Measurements from ENCODE around the gene SURF2.

Gene SURF2

GRCh38 chr9:133353548-133353947 is 2.8 kb upstream of the SURF2 start:
- no peak for DNase-seq (ENCODE audit: low read depth in 2 of 2, low spot score in 1 of 2)

DNA sequence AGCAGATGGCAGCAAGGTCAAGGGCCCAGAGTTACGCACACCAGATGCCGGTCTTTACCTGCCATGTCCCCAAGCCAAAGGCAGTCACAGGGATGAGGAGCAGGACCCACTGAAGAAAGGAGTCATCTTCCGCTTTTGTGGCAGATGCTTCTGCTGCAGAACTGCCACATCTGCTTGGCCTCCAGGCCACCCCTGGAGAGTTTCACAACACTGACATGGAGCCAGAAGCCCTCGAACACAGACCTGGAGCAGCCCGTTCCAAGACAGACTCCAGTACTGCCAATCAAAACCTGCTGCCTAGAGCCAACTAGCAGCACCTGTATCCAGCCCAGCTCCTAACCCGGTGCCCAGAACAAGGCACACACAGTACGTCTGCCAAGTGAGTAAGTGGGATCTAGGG is 1.6 kb upstream of the SURF2 start:
- DNase-seq (ENCODE audit: low read depth in 2 of 2, low spot score in 1 of 2), result no peak

DNA sequence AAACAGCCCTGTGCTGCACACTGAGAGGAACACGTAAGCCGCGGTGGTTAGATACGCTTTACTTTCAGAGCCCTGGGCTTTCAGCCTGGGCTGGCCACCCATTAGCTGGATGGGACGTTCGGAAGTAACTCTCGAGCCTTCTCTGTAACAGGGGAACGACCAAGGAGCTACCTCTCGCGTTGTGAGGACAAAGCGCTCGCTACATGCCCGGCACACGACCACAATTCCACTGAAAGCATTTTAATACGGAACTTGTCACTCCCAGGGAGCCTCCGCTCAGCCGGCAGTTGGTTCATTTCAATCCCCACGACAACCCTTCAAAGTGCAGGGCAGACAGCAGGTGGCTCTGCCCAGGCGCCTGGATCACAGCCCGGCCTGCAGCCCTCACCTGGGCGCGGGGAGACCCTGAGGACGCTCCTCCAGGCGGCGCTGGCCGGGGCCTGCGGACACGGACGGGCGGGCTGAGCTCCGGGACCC is 431 bp upstream of the SURF2 start:
- no peak for DNase-seq (ENCODE audit: low read depth in 2 of 2, low spot score in 1 of 2)

DNA sequence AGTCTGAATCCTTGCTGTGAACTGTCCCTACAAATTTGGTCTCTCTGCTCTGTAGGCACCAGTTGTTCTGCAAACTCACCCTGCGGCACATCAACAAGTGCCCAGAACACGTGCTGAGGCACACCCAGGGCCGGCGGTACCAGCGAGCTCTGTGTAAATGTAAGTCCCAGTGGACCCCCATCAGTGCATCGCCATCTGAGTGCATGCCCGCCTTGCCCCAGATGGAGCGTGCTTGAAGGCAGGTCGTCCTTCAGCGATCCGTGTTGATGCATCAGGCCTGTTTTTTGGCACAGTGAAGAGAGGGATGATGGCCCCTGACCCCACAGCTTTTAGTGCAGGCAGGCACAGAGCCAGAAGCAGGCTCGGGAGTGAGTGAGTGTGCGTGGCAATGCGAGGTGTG is 1.3 kb downstream of the SURF2 start:
- no peak for DNase-seq (ENCODE audit: low read depth in 2 of 2, low spot score in 1 of 2)

DNA sequence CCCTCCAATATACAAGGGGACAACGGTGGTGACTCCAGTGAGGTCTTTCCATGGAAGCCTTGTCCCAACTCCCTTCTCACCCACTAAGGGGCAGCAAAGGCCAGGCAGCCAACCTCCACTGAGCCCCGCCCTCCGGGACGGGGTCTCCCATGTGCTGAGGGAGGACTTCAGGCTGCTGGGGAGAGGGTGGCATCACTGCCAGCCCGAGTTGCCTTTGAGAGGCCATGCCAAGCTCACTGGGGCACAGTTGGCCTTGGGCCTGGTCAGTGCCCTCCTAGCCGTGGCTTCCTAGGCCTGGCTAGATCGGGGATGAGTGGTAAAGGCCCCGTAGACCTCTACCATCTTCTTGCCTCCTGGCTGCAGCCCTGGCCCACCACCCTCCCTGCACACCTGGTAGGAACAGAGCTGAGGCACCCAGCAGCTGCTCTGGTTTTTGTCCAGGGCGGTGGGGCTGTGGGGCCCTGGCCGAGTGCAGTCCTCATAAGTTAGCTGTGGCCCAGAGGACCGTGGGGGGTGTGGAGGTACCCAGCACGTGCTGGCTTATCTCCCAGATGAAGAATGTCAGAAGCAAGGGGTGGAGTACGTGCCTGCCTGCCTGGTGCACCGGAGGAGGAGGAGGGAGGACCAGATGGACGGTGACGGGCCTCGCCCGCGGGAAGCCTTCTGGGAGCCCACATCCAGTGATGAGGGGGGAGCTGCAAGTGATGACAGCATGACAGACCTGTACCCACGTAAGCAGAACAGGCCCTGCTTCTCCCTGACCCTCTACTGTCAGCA is 3.2 kb downstream of the SURF2 start:
- no peak for DNase-seq (ENCODE audit: low read depth in 2 of 2, low spot score in 1 of 2)

GRCh38 chr9:133360400-133361393 is 4.3 kb downstream of the SURF2 start:
- DNase-seq (ENCODE audit: low read depth in 2 of 2, low spot score in 1 of 2), result no peak

DNA sequence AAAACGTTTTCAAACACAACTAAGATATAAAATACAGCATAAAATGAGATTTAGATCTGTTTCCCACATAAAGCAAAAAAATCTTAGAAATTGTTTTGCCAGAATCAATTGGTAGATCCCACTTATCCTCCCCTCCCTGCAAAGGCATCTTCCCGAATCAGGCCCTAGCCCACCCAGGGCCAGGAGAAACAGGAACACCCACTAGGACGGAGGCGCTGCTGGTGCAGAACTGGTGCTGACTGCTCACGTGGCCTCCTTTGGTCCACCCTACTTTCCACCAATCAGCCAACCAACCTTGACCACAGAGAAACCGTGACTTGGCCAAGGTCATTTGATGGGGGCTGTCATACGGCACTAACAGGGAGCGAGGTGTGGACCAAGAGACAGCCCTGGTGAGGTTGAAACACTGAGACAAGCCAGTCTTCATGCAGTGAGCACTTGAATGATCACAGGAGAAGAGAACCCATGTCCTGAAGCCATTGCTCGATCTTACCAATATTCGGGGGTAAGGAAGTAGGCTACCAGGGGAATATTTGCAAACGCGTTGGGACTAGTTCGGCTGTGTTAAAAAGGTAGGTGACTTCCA is 5.2 kb downstream of the SURF2 start:
- no peak for DNase-seq (ENCODE audit: low read depth in 2 of 2, low spot score in 1 of 2)

DNA sequence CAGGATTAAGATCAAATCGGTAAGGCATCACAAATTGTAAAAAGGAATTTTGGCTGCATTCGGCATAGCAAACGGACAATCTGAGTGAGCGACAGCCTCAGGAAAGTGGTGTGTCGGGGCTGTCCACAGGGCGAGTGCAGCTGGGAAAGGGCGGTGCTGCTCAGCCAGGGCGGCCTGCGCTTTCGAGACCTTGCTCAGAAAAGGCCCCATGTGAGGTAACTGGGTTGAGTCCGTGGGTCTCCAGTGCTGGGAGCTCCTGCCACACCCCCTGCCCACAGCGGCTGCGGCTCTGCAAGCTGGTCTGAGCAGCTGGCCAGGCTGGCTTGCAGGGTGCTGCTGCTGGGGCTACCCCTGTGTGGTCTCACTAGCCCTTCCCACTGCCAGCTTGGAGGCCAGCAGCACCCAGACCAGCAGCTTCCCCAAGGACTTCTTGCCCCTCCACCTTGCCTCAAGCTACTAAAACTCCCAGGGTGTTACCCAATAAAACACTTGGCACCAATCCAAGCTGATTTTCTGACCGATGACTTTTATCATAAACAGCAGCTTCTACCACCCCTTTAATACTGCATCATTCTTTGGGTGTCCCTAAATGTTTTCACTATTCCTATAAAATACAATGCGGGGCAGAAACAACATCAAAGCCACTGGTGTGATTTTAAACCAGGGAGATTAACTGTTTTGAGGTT is 6.2 kb downstream of the SURF2 start:
- DNase-seq (ENCODE audit: low read depth in 2 of 2, low spot score in 1 of 2), result no peak

- no peak for DNase-seq (ENCODE audit: low read depth in 2 of 2, low spot score in 1 of 2)
These were observed 10.1 kb downstream of the SURF2 start for GRCh38 chr9:133366435-133366834.

- no peak for DNase-seq (ENCODE audit: low read depth in 2 of 2, low spot score in 1 of 2)
These were observed 10.9 kb downstream of the SURF2 start for GRCh38 chr9:133367221-133367620.

- DNase-seq (ENCODE audit: low read depth in 2 of 2, low spot score in 1 of 2), result no peak
These were observed 11.4 kb downstream of the SURF2 start for GRCh38 chr9:133367778-133368177.

DNA sequence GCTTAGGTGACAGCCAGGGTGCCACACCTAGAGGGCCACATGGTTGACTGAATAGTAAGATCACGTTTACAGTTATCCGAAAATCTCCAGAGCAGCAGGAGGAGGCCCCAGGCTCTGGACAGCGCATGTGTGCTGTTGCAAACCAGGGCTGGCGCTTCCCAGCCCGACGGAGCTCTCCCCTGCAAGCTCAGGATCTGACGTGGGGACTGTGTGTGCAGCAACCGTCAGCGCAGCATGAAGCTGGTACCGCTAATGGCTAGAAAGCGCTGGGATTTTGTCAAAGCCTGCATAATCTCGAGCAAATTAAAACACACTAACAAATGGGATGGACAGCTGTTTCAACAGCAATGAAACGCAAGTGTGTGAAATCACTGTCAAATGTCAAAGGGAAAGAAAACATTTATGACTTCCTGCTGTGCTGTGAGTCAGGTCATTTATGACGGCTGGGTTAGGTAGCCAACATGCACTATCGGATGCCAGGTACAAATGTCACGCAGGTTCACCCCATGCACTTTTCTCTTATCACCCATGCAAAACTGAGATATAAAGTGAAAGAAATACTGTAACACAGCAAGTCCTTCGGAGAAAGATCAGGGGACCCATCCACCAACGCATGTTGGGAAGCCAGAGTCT is 12.0 kb downstream of the SURF2 start:
- DNase-seq (ENCODE audit: low read depth in 2 of 2, low spot score in 1 of 2), result no peak

GRCh38 chr9:133369422-133369821 is 13.1 kb downstream of the SURF2 start:
- DNase-seq (ENCODE audit: low read depth in 2 of 2, low spot score in 1 of 2), result no peak

GRCh38 chr9:133369933-133370332 is 13.6 kb downstream of the SURF2 start:
- DNase-seq (ENCODE audit: low read depth in 2 of 2, low spot score in 1 of 2), result no peak

- DNase-seq (ENCODE audit: low read depth in 2 of 2, low spot score in 1 of 2), result no peak
These were observed 14.3 kb downstream of the SURF2 start for GRCh38 chr9:133370685-133371084.

GRCh38 chr9:133371261-133371711 is 14.9 kb downstream of the SURF2 start:
- peak in 1 of 2 donors; percentile 33 for DNase-seq (ENCODE audit: low read depth in 2 of 2, low spot score in 1 of 2)

- no peak for DNase-seq (ENCODE audit: low read depth in 2 of 2, low spot score in 1 of 2)
These were observed 15.8 kb downstream of the SURF2 start for GRCh38 chr9:133372144-133372543.

DNA sequence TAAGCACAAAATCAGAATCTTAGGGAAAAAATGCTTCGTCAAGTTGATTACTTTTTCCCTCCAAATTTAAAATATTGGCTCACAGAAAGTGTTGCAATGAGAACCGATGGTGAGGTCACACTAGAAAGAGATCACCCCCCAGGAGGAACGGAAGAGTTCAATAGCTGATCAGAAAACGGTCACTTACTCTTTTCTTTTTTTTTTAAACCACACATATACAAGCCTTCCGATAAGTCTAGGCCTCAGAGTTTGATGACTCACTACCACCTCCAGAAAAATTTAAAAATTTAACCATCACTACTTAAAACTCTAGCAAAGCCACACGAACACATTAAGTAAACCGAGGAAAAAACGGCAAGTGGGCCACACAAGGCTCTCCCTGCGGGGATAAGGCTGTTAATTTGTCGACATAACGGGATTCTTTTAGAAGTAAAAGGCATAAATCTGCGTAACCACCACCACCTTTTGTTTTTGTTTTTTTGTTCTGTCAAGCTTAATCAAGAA is 18.3 kb downstream of the SURF2 start:
- no peak for DNase-seq (ENCODE audit: low read depth in 2 of 2, low spot score in 1 of 2)

DNA sequence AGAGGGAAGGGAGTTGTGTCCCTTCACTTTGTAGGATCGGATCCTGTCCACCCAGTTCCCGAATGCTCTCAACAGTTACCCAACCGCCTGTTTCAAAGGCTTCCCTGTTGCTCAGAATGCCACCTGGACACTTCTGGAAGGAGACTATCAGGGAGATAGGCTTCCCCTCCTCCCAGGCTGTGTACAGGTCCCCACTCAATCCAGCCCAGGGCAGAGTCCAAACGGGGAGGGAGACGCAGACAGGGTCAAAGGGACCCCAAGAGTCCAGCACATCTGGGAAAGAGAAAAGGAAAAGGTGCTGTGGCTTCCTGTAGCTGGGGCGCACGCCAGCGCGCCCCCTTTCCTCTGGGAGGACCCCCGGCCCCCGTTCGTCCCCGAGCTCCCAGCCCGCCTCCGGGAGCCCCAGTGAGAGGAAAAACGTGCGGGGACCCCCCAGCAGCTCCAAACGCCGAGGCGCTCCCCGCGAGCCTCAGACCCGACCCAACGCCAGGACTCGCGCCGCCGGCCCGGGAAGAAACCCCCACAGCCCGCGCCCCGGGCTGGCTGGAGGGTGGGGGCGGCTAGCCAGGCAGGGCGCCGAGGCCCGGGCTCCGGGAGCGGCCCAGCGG is 18.9 kb downstream of the SURF2 start:
- no peak for DNase-seq (ENCODE audit: low read depth in 2 of 2, low spot score in 1 of 2)
